Activated CD4-positive, alpha-beta T cell treated with anti-CD3 and anti-CD28 coated beads, Interleukin-2, amount 10 ng/mL, durations not matched to agents 7 days and 5 days (primary cell): Measurements from ENCODE around the gene C5orf63. TPM values are rescaled to one million over a fixed set of nuclear protein-coding genes. Genes with fewer than 3 reads are reported as not detected.

ENCODE experiments used
- CTCF ChIA-PET: fragments of 350-600 bp; sonication (Branson Sonifier 250); formaldehyde crosslinking; loops from one replicate; lab custom pipeline; 2021; ENCODE audit warnings: antibody characterized with exemption; lab: Charles Lee
- POLR2A ChIA-PET: fragments of 350-600 bp; sonication (Branson Sonifier 250); formaldehyde crosslinking; loops from one replicate; lab custom pipeline; 2021; ENCODE audit warnings: antibody characterized with exemption; lab: Charles Lee
- DNase-seq: peaks from one replicate; pipeline ENCODE4 v3.0.0-alpha.2; 2020
- H3K27ac Mint-ChIP-seq: one replicate; pipeline ENCODE4 v1.8.0; 2021; ENCODE audit warnings: mild to moderate bottlenecking, moderate library complexity, mixed read lengths
- H3K27me3 Mint-ChIP-seq: one replicate; pipeline ENCODE4 v1.8.0; 2021; ENCODE audit warnings: mixed read lengths
- H3K36me3 Mint-ChIP-seq: one replicate; pipeline ENCODE4 v1.8.0; 2021; ENCODE audit warnings: low read depth, mixed read lengths
- H3K4me1 Mint-ChIP-seq: one replicate; pipeline ENCODE4 v1.8.0; 2021; ENCODE audit warnings: mixed read lengths
- H3K4me3 Mint-ChIP-seq: one replicate; pipeline ENCODE4 v1.8.0; 2021; ENCODE audit warnings: mild to moderate bottlenecking, moderate library complexity, mixed read lengths
- H3K9me3 Mint-ChIP-seq: one replicate; pipeline ENCODE4 v1.8.0; 2021; ENCODE audit warnings: mixed read lengths
- total RNA-seq, 2 experiments: library from RNA; stranded (reverse); gene quantifications; one replicate each; pipeline ENCODE4 v1.2.3, GENCODE V29; 2021

Gene C5orf63
- total RNA-seq, 2 experiments from 2014 or later = 9.7 to 10.9 TPM

DNA sequence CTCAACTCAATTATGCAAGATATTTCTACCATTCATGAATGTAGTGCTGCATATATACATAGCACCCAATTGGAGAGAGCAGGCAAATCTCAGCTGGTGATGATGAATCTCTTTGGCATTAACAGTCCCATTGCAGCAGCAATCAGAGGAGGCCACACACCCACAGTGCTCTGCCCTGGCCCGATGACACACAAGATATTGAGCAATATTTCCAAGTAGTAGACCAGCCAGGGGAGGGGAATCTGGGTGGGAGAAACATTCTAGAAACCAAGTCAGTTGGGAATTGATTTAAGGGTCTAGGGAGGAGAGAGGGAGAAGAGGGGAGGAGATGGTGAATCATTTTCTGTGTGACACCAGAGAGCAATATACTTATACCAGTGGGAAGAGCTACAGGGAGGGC, 14.9 kb upstream of the C5orf63 start:
- H3K27ac Mint-ChIP-seq = no peak overlapping the region
- H3K4me1 Mint-ChIP-seq = peaks cover 6% of the 10 kb centered on the region
- ChIA-PET POLR2A (no interaction called here), CTCF (no interaction called here)
- H3K4me3 Mint-ChIP-seq = no peak overlapping the region
- no peak for DNase-seq
- H3K9me3 Mint-ChIP-seq = no peaks in the 10 kb centered on the region
- no peaks in the 10 kb centered on the region for H3K36me3 Mint-ChIP-seq
- no peaks in the 10 kb centered on the region for H3K27me3 Mint-ChIP-seq

DNA sequence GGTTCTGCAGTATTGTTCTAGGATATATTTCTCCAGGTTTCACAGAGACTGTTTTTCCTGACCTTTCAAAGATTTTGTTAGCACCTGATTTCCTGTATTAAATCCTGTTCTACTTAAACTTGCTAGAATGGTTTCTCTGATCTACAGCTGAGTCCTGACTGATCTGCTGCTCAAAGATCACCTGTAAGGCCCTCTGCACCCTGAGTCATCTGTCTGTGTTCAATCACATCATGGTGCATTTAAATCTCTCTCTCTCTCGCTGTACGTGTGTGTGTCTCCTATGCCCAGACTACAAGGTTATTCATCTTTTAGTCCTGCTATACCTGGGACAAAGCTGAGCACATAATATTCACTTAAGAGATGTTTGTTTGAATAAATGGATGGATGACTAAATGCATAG, 13.3 kb upstream of the C5orf63 start:
- CTCF ChIA-PET = interaction anchor here (1.4 kb wide), 1 partner anchor 11 kb away, joined by 5 read pairs; no protein-coding TSS in a partner anchor
- POLR2A ChIA-PET = no interaction called here
- DNase-seq = no peak

DNA sequence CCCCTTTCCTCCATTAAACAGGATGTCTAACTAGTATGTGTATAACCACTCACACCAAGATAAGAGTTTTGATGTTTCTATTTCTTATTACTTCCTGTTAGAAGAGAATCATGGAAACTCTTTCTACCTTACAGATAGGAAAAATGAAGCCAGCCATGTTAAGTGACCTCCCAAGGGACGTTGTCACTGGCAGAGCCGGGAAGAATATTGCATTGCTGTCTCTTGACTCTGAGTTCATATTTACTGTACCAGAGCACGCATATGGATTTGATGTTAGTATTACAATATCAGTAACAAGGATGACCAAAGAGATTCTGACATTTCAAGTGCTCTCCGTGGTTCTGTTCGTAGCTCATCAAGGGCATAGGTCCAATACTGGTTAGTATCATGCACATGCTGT, 12.5 kb upstream of the C5orf63 start:
- ChIA-PET CTCF (interaction anchor here (1.4 kb wide), 1 partner anchor 10 kb away, joined by 5 read pairs; no protein-coding TSS in a partner anchor), POLR2A (no interaction called here)
- H3K27me3 Mint-ChIP-seq = peaks cover 3% of the 10 kb centered on the region
- H3K9me3 Mint-ChIP-seq = no peaks in the 10 kb centered on the region
- peaks cover 6% of the 10 kb centered on the region for H3K4me1 Mint-ChIP-seq
- no peak overlapping the region for H3K27ac Mint-ChIP-seq
- no peak overlapping the region for H3K4me3 Mint-ChIP-seq
- no peak for DNase-seq
- no peaks in the 10 kb centered on the region for H3K36me3 Mint-ChIP-seq

More for the DNA sequence above, 13.3 kb upstream of the C5orf63 start:
- Mint-ChIP-seq H3K4me1 (peaks cover 6% of the 10 kb centered on the region), H3K27me3 (no peaks in the 10 kb centered on the region), H3K9me3 (no peaks in the 10 kb centered on the region), H3K27ac (no peak overlapping the region), H3K4me3 (no peak overlapping the region), H3K36me3 (no peaks in the 10 kb centered on the region)

DNA sequence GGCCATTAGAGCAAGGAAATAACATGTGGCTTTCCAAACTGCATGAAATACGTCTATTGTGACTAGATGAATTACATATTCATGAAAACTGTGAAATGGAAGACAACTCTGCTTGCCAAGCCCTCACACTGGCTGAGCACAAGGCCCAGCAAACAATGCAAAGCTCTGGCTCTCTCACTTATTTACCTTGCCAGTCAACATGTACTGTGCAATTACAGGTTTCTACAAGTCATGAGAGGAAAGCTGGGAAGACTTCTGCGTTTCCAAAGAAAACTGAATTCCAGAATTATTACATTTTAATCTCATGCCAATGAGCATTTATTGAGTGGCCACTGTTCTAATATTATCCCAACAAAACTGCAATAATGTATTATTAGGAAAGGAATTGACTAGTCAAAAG, 12.1 kb upstream of the C5orf63 start:
- H3K4me3 Mint-ChIP-seq = no peak overlapping the region
- H3K9me3 Mint-ChIP-seq = no peaks in the 10 kb centered on the region
- POLR2A ChIA-PET = no interaction called here
- H3K4me1 Mint-ChIP-seq = peaks cover 6% of the 10 kb centered on the region
- no peak for DNase-seq
- CTCF ChIA-PET = interaction anchor here (0.6 to 1.4 kb wide), 2 partner anchors 10 to 327 kb away, joined by 3 to 5 read pairs; no protein-coding TSS in a partner anchor
- H3K27me3 Mint-ChIP-seq = peaks cover 3% of the 10 kb centered on the region
- H3K27ac Mint-ChIP-seq = no peak overlapping the region
- no peaks in the 10 kb centered on the region for H3K36me3 Mint-ChIP-seq

DNA sequence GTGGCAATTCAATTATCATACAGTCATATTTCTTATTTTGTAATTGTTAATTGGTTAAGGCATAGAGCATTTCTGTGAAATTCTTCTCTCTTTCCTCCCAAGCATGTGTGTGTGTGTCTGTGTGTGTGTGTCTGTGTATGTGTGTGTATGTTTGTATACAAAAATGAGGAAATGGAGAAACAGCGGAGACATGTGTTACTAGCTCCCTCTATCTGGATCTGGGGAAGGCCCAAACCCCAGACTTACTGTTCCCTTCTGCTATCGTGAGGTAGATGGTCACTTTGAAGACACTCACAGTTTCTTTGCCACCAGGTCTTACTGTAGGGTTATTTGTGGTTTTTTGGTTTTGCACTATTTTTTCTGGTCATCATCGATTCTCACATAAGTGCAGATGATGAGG, 11.4 kb upstream of the C5orf63 start:
- no peak for DNase-seq
- ChIA-PET CTCF (no interaction called here), POLR2A (no interaction called here)
- Mint-ChIP-seq H3K9me3 (no peaks in the 10 kb centered on the region), H3K27ac (no peak overlapping the region), H3K4me1 (peaks cover 6% of the 10 kb centered on the region), H3K4me3 (no peak overlapping the region), H3K36me3 (no peaks in the 10 kb centered on the region), H3K27me3 (peaks cover 3% of the 10 kb centered on the region)

DNA sequence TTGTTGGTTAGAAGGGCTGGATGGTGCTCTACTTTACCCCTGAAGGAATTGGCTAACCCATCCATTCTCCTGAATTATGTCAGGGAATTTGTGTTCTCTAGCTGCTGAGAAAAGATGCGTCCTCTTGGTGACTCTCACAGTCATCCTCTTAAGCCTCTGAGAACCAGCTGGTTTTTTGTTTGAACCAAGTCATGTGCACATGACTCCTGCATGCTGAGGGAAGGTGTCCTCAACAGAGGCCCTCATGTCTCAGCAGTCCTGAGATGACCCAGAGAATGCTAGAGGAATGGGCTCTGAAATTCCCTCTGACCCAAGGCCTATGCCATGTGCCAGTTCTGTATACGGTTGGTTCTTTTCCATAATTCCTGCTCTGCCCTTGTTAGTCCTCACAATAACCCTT, 10.4 kb upstream of the C5orf63 start:
- DNase-seq = no peak
- Mint-ChIP-seq H3K4me1 (no peaks in the 10 kb centered on the region), H3K4me3 (no peak overlapping the region), H3K27ac (no peak overlapping the region), H3K27me3 (peaks cover 3% of the 10 kb centered on the region), H3K36me3 (no peaks in the 10 kb centered on the region), H3K9me3 (no peaks in the 10 kb centered on the region)
- ChIA-PET POLR2A (no interaction called here), CTCF (no interaction called here)

DNA sequence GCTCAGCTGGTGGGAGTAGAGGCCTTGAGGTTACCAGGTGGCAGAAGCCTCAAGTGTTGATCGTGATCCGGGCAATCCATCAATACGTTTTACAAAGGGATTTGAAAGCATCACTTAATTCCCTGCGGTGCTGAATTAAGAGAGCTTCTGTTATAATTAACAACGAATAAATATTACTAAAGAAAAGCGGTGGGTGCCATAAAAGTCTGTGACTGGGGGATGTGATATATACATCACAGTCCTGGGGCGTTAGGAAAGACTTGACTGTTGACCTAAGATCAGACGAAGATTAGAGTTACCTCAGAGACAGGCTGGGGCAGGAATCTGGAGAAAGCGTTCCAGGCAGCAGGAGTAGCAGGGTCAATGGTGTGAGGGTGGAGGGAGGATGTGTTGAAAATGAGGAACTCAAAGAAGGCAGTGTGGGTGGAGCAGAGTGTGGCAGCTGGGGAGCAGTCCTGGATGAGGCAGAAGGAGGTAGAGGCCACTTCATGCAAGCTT, 6.7 kb upstream of the C5orf63 start:
- no peaks in the 10 kb centered on the region for H3K9me3 Mint-ChIP-seq
- no peaks in the 10 kb centered on the region for H3K4me1 Mint-ChIP-seq
- H3K36me3 Mint-ChIP-seq = no peaks in the 10 kb centered on the region
- CTCF ChIA-PET = no interaction called here
- H3K4me3 Mint-ChIP-seq = no peak overlapping the region
- POLR2A ChIA-PET = no interaction called here
- DNase-seq = no peak
- H3K27ac Mint-ChIP-seq = no peak overlapping the region
- peaks cover 3% of the 10 kb centered on the region for H3K27me3 Mint-ChIP-seq

DNA sequence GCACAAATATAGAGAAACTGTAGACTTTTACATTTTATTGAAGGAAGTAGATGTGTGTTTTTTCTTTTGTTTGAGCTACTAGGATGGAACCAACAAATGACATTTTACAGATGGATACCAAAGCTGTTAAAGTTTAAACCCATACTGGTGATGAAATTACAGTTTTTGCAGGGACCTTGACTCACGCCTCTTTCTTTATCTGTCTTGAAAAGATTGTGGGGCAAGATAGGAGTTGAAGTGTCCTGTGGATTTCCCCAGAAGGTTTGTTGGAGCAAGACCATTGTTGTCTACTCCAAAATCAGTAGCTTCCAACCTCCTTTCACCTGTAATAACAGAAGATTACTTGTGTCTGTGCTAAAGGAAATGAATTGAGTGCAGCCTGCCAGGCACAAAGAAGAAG, 4.1 kb upstream of the C5orf63 start:
- peaks cover 17% of the 10 kb centered on the region for H3K4me1 Mint-ChIP-seq
- no peak overlapping the region for H3K4me3 Mint-ChIP-seq
- H3K27ac Mint-ChIP-seq = no peak overlapping the region

DNA sequence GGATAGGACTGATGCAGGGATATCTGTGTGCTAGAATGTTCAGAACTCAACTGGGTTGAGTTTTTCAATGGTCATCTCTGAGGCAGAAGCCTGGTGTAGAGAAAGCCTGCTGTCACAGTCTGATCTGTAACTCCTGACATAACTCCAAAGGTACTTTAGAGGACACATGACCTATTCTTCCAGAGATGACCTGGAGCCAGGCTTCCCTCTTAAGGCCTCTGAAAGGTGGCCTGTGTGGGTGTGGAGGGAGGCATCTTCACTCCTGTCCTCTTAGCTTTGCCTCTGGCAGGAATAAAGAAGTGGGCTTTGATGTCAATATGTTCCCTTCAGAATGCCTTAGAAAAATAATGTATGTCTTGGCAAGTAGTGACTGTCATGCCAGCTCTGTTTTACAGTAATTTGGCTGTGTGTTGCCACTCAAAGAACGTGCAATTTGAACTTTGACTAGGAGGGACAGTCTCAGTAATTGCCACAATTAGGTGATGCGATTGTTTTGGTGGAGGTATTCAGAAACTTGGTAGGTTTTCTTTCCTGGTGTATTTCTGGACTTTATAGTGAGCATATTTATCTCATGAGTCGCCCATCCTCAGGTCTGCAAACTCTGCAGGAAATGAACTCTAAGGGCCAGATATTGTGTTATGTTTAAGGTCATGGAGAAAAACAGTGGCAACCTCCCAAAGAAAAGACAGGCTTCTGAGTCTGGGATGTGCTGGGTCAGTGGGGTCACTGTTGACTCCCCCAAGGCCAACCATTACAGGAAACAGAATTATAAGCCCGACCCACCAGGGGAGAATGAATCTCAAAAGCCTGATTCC, 3.2 kb upstream of the C5orf63 start:
- Mint-ChIP-seq H3K27me3 (peaks cover 3% of the 10 kb centered on the region), H3K9me3 (peaks cover 4% of the 10 kb centered on the region), H3K4me3 (no peak overlapping the region), H3K27ac (no peak overlapping the region), H3K36me3 (peaks cover 6% of the 10 kb centered on the region), H3K4me1 (peaks cover 20% of the 10 kb centered on the region)
- ChIA-PET CTCF (interaction anchor here (1.0 to 1.8 kb wide), 2 partner anchors 10 to 133 kb away, joined by 3 to 5 read pairs; no protein-coding TSS in a partner anchor), POLR2A (no interaction called here)
- no peak for DNase-seq

More for the DNA sequence above, 4.1 kb upstream of the C5orf63 start:
- H3K27me3 Mint-ChIP-seq = peaks cover 3% of the 10 kb centered on the region
- peaks cover 4% of the 10 kb centered on the region for H3K9me3 Mint-ChIP-seq
- no peak for DNase-seq
- peaks cover 6% of the 10 kb centered on the region for H3K36me3 Mint-ChIP-seq
- ChIA-PET CTCF (interaction anchor here (1.0 kb wide), 1 partner anchor 134 kb away, joined by 3 read pairs; no protein-coding TSS in a partner anchor), POLR2A (no interaction called here)

DNA sequence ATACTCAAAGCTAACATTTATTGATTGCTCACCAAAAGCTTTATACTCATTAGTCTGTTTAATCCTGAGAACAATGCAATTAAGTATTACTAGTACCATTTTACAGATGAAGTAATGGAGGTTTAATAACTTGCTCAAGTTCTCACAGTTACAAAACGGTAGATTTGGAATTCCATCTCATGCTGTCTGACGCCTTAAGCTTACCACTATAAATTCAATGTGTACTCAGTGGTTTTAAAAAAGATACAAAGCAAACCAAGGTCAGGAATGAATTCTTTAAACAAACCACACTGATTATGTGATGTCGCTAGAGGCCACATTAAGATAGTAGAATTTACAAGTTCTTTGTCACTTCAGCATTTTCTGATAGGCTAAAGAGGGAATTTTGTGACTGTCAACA, 1.2 kb upstream of the C5orf63 start:
- POLR2A ChIA-PET = no interaction called here
- no peak overlapping the region for H3K4me3 Mint-ChIP-seq

DNA sequence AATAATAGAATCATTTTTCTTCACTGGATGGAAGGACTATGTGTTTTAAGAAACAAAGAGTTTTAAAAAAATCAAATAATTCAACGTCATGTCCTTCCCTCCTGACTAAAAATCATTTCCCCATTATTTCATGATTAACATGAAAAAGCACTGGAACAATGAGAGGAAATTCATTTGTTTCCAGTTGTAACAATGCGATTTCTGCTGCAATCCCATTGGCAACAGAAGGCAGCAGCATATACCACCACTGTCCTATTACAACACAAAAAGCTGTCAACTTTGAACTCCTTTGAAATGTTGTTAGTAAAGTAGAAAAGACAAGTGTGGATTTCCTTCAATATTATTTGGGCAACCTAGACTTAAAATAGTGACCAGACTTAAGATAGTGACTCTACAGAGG, 3.1 kb downstream of the C5orf63 start:
- Mint-ChIP-seq H3K9me3 (peaks cover 4% of the 10 kb centered on the region), H3K27ac (no peak overlapping the region), H3K27me3 (no peaks in the 10 kb centered on the region), H3K4me3 (no peak overlapping the region), H3K4me1 (peaks cover 20% of the 10 kb centered on the region), H3K36me3 (peaks cover 22% of the 10 kb centered on the region)
- CTCF ChIA-PET = no interaction called here
- no peak for DNase-seq
- POLR2A ChIA-PET = no interaction called here

More for the DNA sequence above, 1.2 kb upstream of the C5orf63 start:
- CTCF ChIA-PET = interaction anchor here (1.8 kb wide), 1 partner anchor 12 kb away, joined by 5 read pairs; no protein-coding TSS in a partner anchor
- DNase-seq = no peak
- Mint-ChIP-seq H3K36me3 (peaks cover 14% of the 10 kb centered on the region), H3K27ac (no peak overlapping the region), H3K27me3 (no peaks in the 10 kb centered on the region), H3K4me1 (peaks cover 20% of the 10 kb centered on the region), H3K9me3 (peaks cover 4% of the 10 kb centered on the region)

DNA sequence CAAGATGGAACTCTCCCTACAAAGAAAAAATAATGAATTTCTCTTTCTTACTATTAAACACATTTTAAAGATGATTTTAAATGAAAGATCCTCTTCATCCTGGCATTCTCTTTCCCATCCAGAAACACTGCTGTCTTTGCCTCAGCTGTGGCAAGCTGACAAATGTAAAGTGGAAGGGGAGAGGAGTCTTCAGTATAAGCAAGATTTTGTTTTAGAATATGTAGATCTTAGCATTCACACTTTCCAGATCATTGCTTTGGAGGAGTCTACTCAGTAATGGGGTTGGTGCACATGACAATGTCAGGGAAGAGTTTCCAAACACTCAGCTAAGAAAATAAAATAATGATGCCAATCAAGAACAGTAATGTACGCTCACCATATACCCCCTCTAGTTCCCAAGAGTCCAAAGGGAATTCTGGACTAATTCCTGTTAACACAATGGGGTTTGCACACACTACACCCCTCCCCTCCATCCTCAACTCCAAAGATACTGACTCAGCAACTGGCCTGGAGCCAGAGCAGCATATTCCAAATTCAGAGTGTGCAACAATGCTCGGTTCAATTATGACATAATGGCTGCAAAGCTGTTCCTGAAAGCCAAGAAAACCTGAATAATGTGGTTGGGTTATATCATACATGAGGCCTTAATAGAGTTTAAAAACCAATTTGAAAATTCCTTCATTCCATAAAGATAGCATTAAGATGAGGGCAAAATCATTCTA, 4.6 kb downstream of the C5orf63 start:
- ChIA-PET POLR2A (no interaction called here), CTCF (interaction anchor here (1.7 kb wide), 1 partner anchor 9 kb away, joined by 9 read pairs; no protein-coding TSS in a partner anchor)
- H3K9me3 Mint-ChIP-seq = no peaks in the 10 kb centered on the region

DNA sequence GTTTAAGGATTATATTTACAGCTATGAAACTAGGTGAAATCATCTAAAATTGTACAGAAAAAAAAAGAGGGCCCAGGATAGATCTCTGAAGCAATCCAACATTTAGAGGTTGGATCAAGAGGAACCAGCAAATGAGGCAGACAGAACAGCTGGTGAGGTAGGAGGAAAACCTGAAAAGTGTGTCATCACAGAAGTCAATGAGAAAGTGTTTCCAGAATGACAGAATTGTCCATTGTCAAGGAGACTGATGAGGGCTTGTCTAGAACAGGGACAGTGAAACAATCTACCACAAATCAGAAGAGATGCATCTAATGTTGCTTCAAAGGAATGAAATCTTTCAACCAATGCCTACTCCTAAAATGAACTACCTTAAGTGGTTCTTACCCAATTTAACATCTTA, 6.6 kb downstream of the C5orf63 start:
- CTCF ChIA-PET = no interaction called here
- no peaks in the 10 kb centered on the region for H3K9me3 Mint-ChIP-seq

More for the DNA sequence above, 4.6 kb downstream of the C5orf63 start:
- H3K4me1 Mint-ChIP-seq = peaks cover 15% of the 10 kb centered on the region
- no peak overlapping the region for H3K4me3 Mint-ChIP-seq
- DNase-seq = no peak
- no peaks in the 10 kb centered on the region for H3K27me3 Mint-ChIP-seq
- peaks cover 19% of the 10 kb centered on the region for H3K36me3 Mint-ChIP-seq
- no peak overlapping the region for H3K27ac Mint-ChIP-seq

More for the DNA sequence above, 6.6 kb downstream of the C5orf63 start:
- Mint-ChIP-seq H3K27ac (no peak overlapping the region), H3K4me1 (no peaks in the 10 kb centered on the region), H3K4me3 (no peak overlapping the region), H3K27me3 (no peaks in the 10 kb centered on the region), H3K36me3 (peaks cover 18% of the 10 kb centered on the region)
- POLR2A ChIA-PET = no interaction called here
- DNase-seq = no peak
